GF-D8 (cell line): ENCODE measurements around the gene STRIP2.
"Not testable (repeated sequence)": the region's sequence is repeated elsewhere in the genome, so short reads cannot be mapped to it uniquely, and the experiment has no call there.

Experiments used
- DNase-seq: peaks from one replicate; lab custom pipeline; 2025; lab: John Stamatoyannopoulos, UW

STRIP2 gene

GRCh38 chr7:129423700-129424410 lies 10.4 kb upstream of the STRIP2 start:
- DNase-seq = no peak

GRCh38 chr7:129426482-129426881 lies 7.8 kb upstream of the STRIP2 start:
- no peak for DNase-seq

- DNase-seq = no peak
Observed at GRCh38 chr7:129427526-129428045, 6.6 kb upstream of the STRIP2 start.

- no peak for DNase-seq
Observed at GRCh38 chr7:129431911-129432643, 2.2 kb upstream of the STRIP2 start.

- no peak for DNase-seq
Observed at GRCh38 chr7:129434675-129435318, 565 bp downstream of the STRIP2 start.

GRCh38 chr7:129435414-129435829 lies 1.2 kb downstream of the STRIP2 start:
- DNase-seq = no peak

GRCh38 chr7:129436335-129436923 lies 2.2 kb downstream of the STRIP2 start:
- no peak for DNase-seq

GRCh38 chr7:129437190-129437589 lies 3.0 kb downstream of the STRIP2 start:
- no peak for DNase-seq

- no peak for DNase-seq
Observed at GRCh38 chr7:129438281-129438838, 4.1 kb downstream of the STRIP2 start.

- no peak for DNase-seq
Observed at GRCh38 chr7:129438839-129439651, 4.8 kb downstream of the STRIP2 start.

GRCh38 chr7:129439963-129440625 lies 5.9 kb downstream of the STRIP2 start:
- no peak for DNase-seq

GRCh38 chr7:129443612-129444011 lies 9.4 kb downstream of the STRIP2 start:
- DNase-seq = no peak

GRCh38 chr7:129444776-129445175 lies 10.5 kb downstream of the STRIP2 start:
- DNase-seq = not testable (repeated sequence)

- DNase-seq = not testable (repeated sequence)
Observed at GRCh38 chr7:129446925-129447324, 12.7 kb downstream of the STRIP2 start.

GRCh38 chr7:129447445-129447844 lies 13.2 kb downstream of the STRIP2 start:
- DNase-seq = not testable (repeated sequence)

- not testable (repeated sequence) for DNase-seq
Observed at GRCh38 chr7:129448608-129449007, 14.4 kb downstream of the STRIP2 start.

- DNase-seq = no peak
Observed at GRCh38 chr7:129450295-129450694, 16.1 kb downstream of the STRIP2 start.

- DNase-seq = no peak
Observed at GRCh38 chr7:129452589-129453231, 18.5 kb downstream of the STRIP2 start.

- no peak for DNase-seq
Observed at GRCh38 chr7:129453510-129454248, 19.4 kb downstream of the STRIP2 start.

- no peak for DNase-seq
Observed at GRCh38 chr7:129454249-129454551, 20.0 kb downstream of the STRIP2 start.
